HG02885 (cell line): ENCODE results near the gene COG6.
A peak's percentile ranks its signal among the peaks of the same experiment; 100 is the strongest.

Experiments
- ATAC-seq: cut with Tn5 transposase; IDR thresholded peaks from one replicate; pipeline ENCODE4 v1.9.1; 2021; ENCODE audit warnings: mild to moderate bottlenecking; ENCODE audit not compliant: unreplicated experiment, poor library complexity

Gene COG6

DNA sequence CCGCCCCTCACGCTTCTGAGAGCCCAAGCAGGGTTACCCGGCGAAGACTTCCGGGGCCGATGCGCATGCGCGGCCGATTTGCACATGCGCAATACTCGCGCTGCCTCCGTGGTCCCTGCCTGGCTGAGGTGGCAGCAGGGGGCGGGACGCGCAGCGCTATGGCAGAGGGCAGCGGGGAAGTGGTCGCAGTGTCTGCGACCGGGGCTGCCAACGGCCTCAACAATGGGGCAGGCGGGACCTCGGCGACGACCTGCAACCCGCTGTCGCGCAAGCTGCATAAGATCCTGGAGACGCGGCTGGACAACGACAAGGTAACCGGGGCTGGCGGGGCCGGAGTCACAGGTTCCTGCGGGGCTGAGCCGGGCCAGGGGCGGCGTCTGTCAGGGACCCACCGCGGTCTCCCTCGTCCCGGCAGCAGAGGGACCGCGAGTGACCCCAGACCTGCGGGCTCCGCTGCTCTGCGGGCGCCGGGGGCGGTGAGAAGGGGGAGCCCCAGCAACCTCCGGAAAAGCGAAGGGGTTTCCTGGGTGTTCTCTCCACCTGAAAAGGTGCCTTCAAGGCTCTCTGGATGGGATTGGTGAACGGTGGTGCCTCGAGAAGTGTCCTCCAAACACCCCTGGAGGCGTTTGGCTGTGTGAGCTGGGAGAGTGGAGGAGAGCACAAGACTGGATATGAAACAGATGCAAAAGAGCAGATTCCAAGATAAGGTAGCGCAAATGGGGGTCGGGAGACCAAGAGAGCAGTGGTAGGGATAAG lies at the start of gene COG6:
TSS of gene COG6 (plus strand) at position 94 of the 756 bp plus-strand sequence. CDS start at position 159, 65 bp downstream.
- peak; percentile 93 for ATAC-seq

DNA sequence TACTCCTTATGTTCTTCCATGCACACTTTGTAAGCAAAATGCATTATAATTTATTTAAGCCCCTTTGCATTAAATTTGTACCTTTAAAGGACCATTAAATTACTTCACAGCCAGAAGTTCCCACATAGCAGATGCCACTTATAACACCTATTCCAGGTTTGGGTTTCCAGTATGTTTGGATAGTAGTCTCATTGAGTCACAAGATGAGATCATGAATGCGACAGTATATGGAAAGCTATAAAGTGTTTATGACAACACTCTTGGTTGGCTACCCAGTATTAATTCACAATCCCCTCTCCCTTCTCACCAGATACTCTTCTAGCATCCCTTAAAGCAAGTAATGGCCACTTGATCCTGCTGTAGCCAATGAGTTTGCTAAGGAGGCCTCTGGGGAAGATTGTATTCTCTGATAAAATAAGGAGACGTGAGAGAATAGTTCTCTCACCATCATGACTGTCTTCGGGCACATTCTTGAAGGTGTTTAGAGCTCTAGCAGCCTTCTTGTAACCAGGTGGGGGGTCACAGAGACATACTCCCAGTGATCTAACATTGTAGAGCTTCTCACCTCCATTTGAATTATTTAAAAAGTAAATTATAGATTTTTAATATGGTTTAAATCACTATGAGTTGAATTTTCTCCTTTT lies 49.7 kb upstream of the COG6 start:
- ATAC-seq = no peak

DNA sequence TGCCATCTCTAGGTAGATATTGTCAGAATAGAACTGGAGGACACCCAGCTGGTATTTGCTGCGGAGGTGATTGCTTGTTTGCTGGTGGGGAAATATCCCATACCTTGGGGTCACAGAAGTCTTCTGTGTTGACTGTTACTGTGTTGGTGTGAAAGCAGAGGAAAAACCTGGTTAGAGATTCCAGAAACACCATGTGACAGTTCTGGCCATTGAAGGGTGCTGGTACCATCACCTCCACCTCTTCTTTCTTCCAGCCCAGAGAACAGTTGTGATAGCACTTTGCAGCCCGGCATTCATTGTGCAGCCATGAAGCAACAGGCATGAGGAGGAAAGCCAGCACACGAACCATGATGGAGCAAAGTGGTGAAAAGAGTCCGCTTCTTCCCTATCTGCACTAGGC lies 47.6 kb upstream of the COG6 start:
- ATAC-seq = no peak

DNA sequence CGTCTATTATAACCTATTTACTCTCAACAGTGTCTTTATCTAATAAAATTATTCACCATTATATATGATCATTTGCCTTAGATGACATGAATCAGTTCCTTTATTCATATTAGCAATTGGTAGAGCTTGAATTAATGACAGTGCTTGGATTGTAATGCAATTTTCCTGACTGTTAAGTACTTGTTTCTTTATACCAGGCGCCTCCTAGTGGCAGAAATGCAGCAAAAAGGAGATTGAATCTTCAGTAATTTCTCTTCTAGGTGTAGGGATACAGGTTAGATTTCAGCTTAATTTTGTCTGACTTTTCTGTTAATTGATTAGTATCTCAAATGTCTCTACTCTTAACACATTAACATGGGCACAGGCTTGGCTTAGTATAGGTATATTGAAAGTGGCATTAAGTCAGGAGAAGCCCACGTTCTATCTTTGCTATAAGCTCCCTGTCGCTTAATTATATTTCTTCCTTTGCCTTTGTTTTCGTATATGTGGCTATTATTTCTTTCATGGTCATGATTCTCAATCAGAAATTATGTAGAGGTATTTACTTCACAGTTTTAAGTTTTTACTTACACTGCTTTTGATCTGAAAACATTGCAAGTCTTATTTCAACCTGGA lies 43.3 kb upstream of the COG6 start:
- peak; percentile 66 for ATAC-seq

DNA sequence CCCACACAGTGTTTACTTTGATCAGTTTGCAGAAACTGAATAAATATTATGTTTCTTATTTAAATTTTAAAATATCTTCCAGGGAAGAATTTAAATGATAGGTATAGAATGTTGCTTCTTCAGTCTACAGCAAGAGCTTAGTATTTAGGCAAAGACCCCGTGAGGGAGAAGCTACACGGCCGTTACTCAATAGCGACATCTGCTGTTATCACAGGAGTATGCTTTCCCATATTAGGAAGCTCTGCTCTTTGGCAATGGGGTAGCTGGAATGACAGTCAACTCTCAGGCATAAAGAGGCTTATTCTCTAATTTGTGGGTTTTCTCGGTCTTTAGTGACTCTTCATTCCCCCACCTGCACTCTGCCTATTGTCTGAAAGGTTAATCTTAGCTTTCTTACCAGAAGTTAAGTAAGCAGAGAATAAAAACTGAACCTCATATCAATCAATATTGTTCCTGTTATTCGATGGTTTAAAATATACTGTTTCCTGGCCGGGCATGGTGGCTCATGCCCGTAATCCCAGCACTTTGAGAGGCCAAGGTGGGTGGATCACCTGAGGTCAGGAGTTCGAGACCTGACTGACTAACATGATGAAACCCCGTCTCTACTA lies 39.3 kb upstream of the COG6 start:
- ATAC-seq = peak; percentile 78

DNA sequence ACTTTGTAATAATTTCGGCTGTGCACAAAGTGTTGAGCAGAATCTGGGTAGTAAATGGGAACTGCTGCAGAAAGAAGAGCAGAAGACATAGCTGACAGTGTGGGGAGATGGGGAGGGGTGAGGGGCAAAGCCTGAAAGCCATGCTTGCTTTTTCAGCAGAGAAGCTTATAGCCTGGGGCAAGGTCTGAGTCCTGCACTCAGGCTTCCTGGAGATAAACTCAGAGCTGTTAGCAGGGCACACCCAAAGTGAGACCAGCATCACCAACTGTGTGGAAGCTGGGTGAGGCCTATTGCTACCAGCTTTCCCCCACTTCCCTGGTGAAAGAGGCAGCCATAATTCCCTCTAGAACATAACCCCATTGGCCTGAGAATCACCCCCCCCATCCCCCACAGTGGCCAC lies 36.9 kb upstream of the COG6 start:
- ATAC-seq = no peak

DNA sequence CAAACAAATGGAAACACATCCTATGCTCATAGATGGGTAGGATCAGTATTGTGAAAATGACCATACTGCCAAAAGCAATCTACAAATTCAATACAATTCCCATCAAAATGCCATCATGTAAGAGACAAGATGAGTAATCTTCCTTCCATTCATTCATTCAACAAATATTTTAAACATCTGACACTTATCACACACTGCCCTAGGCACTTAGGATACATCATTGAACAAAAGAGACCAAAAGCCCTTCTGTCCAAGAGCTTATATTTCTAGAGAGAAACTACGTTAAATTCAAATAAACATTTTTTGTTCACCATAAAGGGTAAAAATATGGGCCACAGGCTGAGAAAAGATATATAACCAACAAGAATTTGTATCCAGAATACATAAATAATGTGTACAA lies 32.0 kb upstream of the COG6 start:
- ATAC-seq = no peak

DNA sequence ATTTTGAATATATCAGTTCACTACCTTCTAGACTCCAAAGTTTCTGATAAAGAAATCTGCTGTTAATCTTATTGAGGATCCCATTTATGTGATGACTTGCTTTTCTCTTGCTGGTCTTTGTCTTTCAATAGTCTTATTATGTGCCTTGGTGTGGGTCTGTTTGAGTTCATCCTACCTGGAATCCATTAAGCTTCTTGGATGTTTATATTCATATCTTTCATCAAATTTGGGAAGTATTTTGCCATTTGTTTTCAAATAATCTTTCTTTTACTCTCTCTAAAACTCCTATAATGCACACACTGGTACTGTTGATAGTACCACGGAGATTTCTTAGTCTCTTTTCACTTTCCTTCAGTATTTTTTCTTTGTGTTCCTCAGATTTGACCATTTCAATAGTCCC lies 24.2 kb upstream of the COG6 start:
- no peak for ATAC-seq

DNA sequence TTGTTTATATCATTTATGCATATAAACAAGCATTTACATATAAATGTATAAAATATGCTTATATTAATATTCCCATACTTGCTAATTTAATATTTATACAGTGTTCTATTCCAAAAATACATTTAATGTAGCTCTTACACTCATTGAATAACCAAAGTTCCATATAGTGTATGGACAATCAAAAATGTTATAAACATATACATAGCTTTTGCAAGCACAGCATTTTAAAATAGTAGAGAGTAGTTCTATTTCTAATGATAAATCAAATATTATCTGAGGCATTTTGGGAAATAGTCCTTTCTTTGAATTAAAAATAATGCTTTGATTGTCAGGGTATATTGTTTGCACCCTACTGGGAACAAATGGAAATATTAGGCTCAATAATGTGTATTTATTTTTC lies 22.5 kb upstream of the COG6 start:
- no peak for ATAC-seq

DNA sequence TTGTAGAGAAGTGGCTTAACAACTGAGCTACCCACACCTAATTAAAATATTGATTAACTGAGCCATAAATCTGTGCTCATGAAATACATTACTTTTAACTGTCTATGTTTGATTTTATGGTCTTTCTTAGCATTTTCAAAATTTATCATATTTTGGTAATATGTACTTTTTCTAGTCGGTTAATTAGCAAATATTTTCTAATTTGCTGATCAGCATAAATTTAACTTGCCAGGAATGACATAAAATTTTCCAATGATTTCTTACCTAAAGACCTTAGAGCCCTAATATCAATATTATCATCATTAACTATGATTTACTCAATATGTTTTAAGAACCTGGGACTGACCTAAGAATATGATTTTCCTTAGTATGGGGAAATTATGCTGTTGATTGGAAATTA lies 19.9 kb upstream of the COG6 start:
- no peak for ATAC-seq

DNA sequence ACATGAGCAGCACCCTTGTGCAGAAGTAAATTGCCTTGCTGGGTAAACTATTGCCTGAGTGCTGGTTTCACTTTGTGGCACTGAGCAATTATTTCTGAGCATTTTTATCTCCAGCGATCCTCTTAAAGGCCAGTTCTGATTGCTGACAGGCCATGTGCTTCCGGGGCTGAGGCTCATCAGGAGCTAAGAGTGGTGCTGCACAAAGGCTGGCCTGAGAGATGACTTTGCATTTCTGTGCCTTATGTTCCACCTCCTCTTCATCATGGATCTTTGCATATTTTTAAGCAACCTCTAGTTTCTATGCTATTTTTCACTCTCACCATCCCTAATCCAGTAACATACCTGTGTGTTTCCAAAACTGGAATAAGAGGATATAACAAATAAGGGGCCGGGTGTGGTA lies 17.6 kb upstream of the COG6 start:
- ATAC-seq = no peak

DNA sequence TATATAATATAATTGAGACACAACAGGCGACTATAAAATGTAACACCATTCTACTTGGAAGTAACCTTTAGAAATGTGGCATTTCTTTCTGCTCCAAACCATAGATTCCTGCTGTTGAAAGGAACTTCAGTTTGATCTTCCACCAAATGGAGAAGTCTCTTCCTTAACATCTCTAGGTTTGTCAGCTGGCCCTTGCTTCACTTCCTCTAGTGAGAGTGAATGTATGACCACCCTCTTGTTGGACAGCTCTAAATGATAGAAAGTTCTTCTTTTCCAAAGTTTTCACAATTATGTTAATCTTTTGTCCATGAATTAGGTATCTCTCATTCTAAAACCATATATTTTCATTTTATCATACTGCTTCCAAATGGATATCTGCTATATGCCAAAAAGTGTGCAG lies 13.8 kb upstream of the COG6 start:
- no peak for ATAC-seq

DNA sequence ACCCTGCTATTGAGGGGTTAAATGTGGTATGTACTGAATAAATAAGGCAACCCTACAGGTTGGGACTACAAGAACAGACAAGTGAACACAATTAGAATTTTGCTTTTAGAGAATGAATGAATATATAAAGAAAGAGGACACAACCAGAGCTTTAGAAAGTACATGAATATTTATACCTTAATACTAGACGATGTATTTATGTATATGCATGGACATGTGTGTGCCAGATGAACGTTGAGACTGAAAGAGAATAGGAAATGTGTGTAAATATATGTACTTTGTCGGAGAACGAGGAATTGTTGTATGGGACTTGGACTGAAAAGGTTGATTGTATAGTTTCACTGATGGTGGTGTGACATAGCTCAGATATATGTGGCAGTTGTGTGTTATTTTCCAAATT lies 9.3 kb upstream of the COG6 start:
- ATAC-seq = no peak

DNA sequence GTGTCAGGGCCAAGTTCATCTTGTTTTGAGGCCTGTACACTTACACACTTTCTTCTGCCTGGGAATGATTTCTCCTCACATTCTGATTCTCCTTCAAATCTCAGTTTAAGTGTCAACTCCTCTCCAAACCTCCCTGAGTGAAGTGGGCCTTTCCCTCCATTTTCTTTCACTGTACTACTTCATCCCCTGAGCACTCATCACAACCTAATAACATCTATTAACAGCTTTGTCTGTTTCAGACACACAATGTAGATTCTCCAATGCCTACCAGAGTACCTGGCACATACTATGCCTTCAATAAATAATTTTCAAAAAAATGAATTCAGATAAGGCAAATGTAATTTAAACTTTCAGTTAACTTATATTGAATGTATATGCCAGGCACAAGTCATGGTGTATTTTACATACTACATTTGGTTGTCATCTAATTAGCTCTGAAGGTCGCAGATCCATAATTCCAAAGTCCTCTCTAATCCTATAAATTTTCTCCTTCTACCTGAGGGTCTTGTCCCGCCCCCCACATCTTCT lies 357 bp upstream of the COG6 start:
- peak; percentile 19 for ATAC-seq

DNA sequence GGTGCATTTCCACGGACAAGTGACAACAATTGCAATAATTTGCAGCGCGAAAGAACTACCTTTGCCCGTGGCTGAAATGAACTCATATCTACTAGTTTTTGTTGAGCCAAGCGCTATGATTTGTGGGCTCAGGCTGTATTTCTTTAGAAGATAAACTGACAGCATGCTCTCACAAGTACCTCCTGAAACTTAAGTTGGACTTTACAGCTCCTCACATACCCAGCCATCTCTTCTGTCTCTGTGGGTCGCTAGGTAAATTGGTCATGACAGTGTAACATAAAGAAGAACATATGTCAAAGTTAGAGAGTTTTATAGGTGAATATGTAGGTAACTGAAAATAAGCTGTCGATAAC lies 839 bp downstream of the COG6 start:
- peak; percentile 7 for ATAC-seq

DNA sequence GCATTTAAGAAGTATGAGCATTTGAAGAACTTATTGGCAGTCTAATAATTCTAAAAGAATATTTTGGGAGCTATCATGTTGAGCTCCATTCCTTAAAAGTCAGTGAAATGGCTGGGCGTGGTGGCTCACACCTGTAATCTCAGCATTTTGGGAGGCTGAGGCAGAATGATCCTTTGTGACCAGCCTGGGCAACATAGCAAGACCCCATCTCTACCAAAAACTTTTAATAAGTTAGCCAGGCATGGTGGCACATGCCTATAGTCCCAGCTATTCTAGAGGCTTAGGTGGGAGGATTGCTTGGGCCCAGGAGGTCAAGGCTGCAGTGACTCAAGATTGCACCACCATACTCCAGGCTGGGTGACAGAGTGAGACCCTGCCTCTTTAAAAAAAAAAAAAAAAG lies 8.0 kb downstream of the COG6 start:
- ATAC-seq = no peak

DNA sequence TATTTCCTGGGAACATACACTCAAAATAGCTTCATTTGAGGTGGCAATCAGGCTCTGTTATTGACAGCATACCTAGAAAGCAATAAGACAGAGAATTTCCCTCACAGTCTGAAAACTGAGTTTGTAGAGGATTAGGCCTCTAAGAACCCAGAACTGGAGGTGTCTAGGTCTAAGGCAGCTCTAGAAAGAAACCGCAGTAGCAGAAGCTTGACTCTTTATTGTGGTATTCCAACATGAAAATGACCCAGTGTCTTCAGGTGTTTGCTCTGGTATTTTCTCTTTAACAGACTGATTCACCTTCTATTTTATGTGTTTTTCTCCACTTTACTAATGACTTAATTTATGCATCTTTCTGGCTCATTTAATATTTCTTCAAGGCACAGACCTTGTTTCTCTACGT lies 8.5 kb downstream of the COG6 start:
- ATAC-seq = no peak

DNA sequence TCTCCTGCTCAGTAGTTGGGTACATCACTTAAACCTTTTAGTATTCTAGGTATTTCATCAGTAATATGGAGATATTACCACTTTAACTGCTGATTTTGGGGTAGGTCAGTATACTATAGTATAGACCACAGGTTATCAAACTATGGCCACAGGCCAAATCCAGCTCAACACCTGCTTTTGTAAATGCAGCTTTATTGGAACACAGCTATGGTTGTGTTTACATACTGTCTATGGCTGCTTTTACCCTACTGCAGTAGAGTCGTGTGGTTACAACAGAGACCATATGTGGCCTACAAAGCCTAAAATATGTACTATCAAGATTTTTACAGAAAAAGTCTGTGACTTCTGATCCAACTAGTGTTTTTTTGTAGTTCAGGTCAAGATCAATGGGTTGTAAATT lies 10.3 kb downstream of the COG6 start:
- no peak for ATAC-seq

DNA sequence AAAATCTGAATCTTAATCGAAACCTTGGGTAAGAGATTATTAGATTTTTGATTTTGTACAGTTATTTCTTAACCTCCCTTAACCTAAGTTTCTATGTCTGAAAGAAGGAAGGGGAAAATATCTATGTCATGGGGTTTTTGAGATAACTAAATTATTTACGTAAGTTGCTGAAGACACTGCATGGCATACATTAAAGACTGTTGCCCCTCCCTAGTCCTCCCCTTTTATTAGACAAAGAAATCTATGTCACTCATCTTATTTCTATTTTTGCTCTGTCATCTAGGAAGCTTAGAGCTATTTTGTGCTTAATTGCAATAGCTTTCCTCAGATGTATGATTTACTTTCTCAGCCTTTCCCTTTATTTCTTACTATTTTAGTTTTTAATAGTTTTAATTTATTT lies 15.0 kb downstream of the COG6 start:
- no peak for ATAC-seq

DNA sequence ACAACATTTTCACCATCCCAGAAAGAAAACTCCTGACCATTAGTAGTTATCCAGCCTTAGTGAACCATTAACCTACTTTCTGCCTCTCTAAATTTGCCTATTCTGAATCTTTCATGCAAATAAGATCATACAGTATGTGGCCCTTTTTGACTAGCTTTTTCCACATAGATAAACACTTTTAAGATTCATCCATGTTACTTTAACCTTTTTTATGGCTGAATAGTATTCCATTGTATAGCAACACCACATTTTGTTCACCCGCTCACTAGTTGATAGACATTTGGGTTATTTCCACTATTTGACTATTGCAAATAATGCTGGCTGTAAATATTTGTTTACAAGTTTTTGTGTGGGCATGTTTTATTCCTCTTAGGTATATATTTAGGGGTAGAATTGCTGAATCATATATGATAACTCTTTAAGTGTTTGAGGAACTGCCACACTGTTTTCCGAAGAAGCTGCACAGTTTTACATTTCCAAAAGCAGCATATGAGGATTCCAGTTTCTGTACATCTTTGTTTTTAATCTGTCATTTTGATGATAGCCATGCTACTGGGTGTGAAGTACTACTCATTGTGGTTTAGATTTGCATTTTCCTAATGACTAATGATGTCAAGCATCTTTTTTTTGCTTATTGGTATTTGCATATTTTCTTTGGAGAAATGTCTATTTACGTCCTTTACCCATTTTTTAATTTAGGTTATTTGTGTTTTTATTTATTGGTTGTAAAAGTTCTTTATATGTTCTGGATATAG lies 17.1 kb downstream of the COG6 start:
- no peak for ATAC-seq
